ENCODE results near the gene SDHD.

GRCh38 chr11:112037527-112037926 is 49.1 kb upstream of the SDHD start:
- TF ChIP-seq ZNF274 (IDR thresholded peaks at IDR 0.05; ENCODE audit: borderline replicate concordance, extremely low read depth, low read length), result no peak
- no peak for TF ChIP-seq CTCF (IDR thresholded peaks at IDR 0.05; ENCODE audit: control extremely low read depth in 1 of 3, insufficient read depth in 1 of 3, low read depth in 1 of 3, low read length in 3 of 3)
- no peak for TF ChIP-seq PHF8 (conservative IDR thresholded peaks at IDR 0.05; ENCODE audit: low read depth, low read length)
- TF ChIP-seq SAP30 (IDR thresholded peaks at IDR 0.05; ENCODE audit: insufficient read depth, insufficient replicate concordance, low read length), result no peak
- TF ChIP-seq CHD2 (IDR thresholded peaks at IDR 0.05; ENCODE audit: low read length), result no peak
- no peak for TF ChIP-seq JUN (IDR thresholded peaks at IDR 0.05; ENCODE audit: low read depth, low read length)
- TF ChIP-seq POU5F1 (IDR thresholded peaks at IDR 0.05; ENCODE audit: low read depth, low read length), result no peak
- no peak for TF ChIP-seq POLR2AphosphoS5 (IDR thresholded peaks at IDR 0.05; ENCODE audit: low read depth, low read length)
- TF ChIP-seq EP300 (IDR thresholded peaks at IDR 0.05; ENCODE audit: borderline replicate concordance in 1 of 2, low read depth in 2 of 2, low read length in 2 of 2), result no peak
- no peak for TF ChIP-seq RAD21 (IDR thresholded peaks at IDR 0.05 in 1 of 2, conservative IDR thresholded peaks at IDR 0.05 in 1 of 2; ENCODE audit: low read depth in 2 of 2, low read length in 2 of 2)

Data from H1 (cell line).